ENCODE results near the gene RBFOX1. TPM values are rescaled to one million over a fixed set of nuclear protein-coding genes. Genes with fewer than 3 reads are reported as not detected.

RBFOX1 gene
- total RNA-seq, 1 donor, result not detected

DNA sequence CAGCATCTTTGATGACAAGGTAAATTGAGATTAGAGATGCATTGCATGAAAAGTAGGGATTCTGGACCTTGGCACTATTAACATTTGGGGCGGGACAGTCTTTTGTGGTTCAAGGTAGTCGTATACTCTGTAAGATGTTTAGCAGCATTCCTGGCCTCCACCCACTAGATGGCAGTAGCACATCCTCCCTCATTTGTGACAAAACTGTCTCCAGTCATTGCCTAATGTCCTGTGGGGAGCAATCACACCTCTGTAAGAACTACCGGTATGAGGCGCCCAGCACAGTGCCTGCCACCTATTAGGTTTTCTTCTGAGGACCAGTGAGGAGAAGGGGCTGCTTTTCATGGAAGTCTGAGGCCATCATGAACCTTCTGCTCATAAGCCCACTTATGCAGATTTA lies 180.8 kb downstream of the RBFOX1 start:
- DNase-seq (ENCODE audit: low read depth), result no peak
- no peak overlapping the region for H3K4me3 ChIP-seq (ENCODE audit: low read depth, low read length)
- TF ChIP-seq, protein P1, sequence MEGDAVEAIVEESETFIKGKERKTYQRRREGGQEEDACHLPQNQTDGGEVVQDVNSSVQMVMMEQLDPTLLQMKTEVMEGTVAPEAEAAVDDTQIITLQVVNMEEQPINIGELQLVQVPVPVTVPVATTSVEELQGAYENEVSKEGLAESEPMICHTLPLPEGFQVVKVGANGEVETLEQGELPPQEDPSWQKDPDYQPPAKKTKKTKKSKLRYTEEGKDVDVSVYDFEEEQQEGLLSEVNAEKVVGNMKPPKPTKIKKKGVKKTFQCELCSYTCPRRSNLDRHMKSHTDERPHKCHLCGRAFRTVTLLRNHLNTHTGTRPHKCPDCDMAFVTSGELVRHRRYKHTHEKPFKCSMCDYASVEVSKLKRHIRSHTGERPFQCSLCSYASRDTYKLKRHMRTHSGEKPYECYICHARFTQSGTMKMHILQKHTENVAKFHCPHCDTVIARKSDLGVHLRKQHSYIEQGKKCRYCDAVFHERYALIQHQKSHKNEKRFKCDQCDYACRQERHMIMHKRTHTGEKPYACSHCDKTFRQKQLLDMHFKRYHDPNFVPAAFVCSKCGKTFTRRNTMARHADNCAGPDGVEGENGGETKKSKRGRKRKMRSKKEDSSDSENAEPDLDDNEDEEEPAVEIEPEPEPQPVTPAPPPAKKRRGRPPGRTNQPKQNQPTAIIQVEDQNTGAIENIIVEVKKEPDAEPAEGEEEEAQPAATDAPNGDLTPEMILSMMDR (IDR thresholded peaks at IDR 0.05; ENCODE audit: insufficient read depth, low read depth, low read length), result no peak

DNA sequence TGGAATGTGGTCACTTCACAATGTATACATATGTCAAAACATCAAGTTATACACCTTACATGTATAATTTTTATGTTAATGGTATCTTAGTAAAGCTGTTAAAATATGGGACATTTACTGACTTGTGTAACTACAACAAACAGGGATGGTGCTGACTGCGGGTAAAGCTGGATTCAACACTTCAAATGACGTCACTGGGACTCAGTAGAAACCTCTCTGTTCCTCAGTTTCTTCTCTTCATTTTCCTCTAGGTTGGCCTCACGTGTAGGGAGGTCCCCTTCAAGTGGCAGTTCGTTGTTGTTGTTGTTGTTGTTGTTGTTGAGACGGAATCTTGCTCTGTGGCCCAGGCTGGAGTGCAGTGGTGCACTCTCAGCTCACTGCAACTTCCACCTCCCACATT lies 182.9 kb downstream of the RBFOX1 start:
- no peak overlapping the region for H3K4me3 ChIP-seq (ENCODE audit: low read depth, low read length)
- no peak for DNase-seq (ENCODE audit: low read depth)
- TF ChIP-seq, protein P1 (IDR thresholded peaks at IDR 0.05; ENCODE audit: insufficient read depth, low read depth, low read length), result no peak

DNA sequence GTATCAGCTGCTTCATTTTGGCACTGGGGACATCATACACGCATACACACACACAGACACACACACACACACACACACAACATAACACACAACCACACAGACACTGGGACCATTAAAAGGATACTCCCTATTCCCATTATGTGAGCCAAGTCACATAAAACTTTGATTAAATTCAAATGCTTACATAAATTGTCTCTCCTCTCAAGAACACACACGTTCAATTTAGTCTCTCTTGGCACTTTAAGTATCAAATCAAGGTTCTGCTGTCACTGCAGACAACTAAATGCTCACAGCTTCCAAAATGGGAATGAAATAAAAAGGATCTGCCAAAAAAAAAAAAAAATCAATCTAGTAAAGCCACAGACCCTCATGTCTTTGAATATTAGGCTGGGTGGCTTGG lies 184.9 kb downstream of the RBFOX1 start:
- no peak for DNase-seq (ENCODE audit: low read depth)
- TF ChIP-seq, protein P1 (IDR thresholded peaks at IDR 0.05; ENCODE audit: insufficient read depth, low read depth, low read length), result no peak
- no peak overlapping the region for H3K4me3 ChIP-seq (ENCODE audit: low read depth, low read length)

GRCh38 chr16:7518158-7518557 lies 185.5 kb downstream of the RBFOX1 start:
- no peak for DNase-seq (ENCODE audit: low read depth)
- H3K4me3 ChIP-seq (ENCODE audit: low read depth, low read length), result no peak overlapping the region
- TF ChIP-seq, protein P1 (IDR thresholded peaks at IDR 0.05; ENCODE audit: insufficient read depth, low read depth, low read length), result no peak

GRCh38 chr16:7521834-7522233 lies 189.2 kb downstream of the RBFOX1 start:
- no peak for DNase-seq (ENCODE audit: low read depth)
- TF ChIP-seq, protein P1 (IDR thresholded peaks at IDR 0.05; ENCODE audit: insufficient read depth, low read depth, low read length), result no peak
- no peak overlapping the region for H3K4me3 ChIP-seq (ENCODE audit: low read depth, low read length)

DNA sequence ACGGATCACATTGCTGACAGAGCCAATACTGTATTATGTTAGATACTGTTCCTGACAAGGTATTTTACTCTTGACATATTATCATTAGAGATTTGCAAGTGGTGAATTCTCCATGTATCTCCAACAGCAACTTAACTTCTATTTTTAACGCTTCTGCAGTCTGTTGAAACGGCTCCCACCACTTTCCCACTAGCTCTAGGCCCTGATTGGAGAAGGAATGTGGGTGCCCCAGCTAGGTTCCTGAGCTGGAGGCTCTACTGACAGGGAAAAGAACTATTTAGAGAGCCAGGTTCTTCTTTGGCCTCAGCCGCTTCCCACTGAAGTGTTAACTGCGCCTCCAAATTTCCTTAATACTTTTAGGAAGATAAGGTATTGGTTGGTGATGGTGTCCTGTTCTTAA lies 191.8 kb downstream of the RBFOX1 start:
- TF ChIP-seq, protein P1 (IDR thresholded peaks at IDR 0.05; ENCODE audit: insufficient read depth, low read depth, low read length), result no peak
- no peak for DNase-seq (ENCODE audit: low read depth)
- no peak overlapping the region for H3K4me3 ChIP-seq (ENCODE audit: low read depth, low read length)

- no peak overlapping the region for H3K4me3 ChIP-seq (ENCODE audit: low read depth, low read length)
- no peak for DNase-seq (ENCODE audit: low read depth)
- TF ChIP-seq, protein P1 (IDR thresholded peaks at IDR 0.05; ENCODE audit: insufficient read depth, low read depth, low read length), result no peak
Observed at GRCh38 chr16:7526736-7527135, 194.1 kb downstream of the RBFOX1 start.
